ENCODE data around the gene SLIT3. TPM values are rescaled to one million over a fixed set of nuclear protein-coding genes. Genes with fewer than 3 reads are reported as not detected.

Gene SLIT3
- polyA plus RNA-seq, 1 of the 3 experiments (the other 2 are of a cell fraction) = 119 TPM

GRCh38 chr5:169063316-169063953 is 237.5 kb downstream of the SLIT3 start:
- Histone ChIP-seq H3K9me3 (no peaks in the 10 kb centered on the region), H2AFZ (ENCODE audit: low read depth) (no peak overlapping the region), H3K27ac (ENCODE audit: low read depth in 2 of 2, low read length in 1 of 2) (peak overlapping the region in 1 of 2 experiments; percentile 62; a peak in 2 of 4 replicates), H4K20me1 (ENCODE audit: insufficient read depth) (0 out of 2 replicates have a peak, but pooled peaks cover 2% of the 10 kb centered on the region), H3K9ac (no peak overlapping the region), H3K36me3 (replicated peaks in 1 of 2; ENCODE audit: control insufficient read depth in 1 of 2, insufficient read depth in 2 of 2, low read length in 1 of 2) (peaks cover 8 to 19% of the 10 kb centered on the region in 2 experiments), H3K27me3 (ENCODE audit: insufficient read depth) (no peaks in the 10 kb centered on the region), H3K79me2 (ENCODE audit: insufficient read depth) (no peaks in the 10 kb centered on the region), H3K9me2 (no peaks in the 10 kb centered on the region), H3K4me2 (peak overlapping the region; percentile 21; the same call in 1 of the 2 replicates), H3F3A (replicated peaks; ENCODE audit: insufficient read depth) (no peaks in the 10 kb centered on the region), H3K4me1 (ENCODE audit: control insufficient read depth in 1 of 2, insufficient read depth in 2 of 2, low read depth in 1 of 2, low read length in 1 of 2) (peaks cover 4 to 25% of the 10 kb centered on the region in 2 experiments; a peak in 3 of 4 replicates), H3K4me3 (ENCODE audit: low read depth in 2 of 2, low read length in 1 of 2) (no peak overlapping the region)
- ChIA-PET POLR2A (no interaction called here), CTCF (no interaction called here)
- WGBS (ENCODE audit: low lambda C conversion rate) = 91% methylated on average over 12 of the region's 12 CpGs
- TF ChIP-seq MXI1 (IDR thresholded peaks at IDR 0.05; ENCODE audit: low read depth, low read length) = no peak
- TF ChIP-seq TCF12 (IDR thresholded peaks at IDR 0.05) = no peak
- no peak for TF ChIP-seq MAX (IDR thresholded peaks at IDR 0.05; ENCODE audit: low read depth)
- TF ChIP-seq JUND (IDR thresholded peaks at IDR 0.05) = no peak
- no peak for TF ChIP-seq REST (IDR thresholded peaks at IDR 0.05; ENCODE audit: low read depth, low read length)
- no peak for TF ChIP-seq GATA2 (CRISPR knock-in tag; IDR thresholded peaks at IDR 0.05)
- TF ChIP-seq FOXM1 (IDR thresholded peaks at IDR 0.05; ENCODE audit: low read depth) = no peak
- TF ChIP-seq EP300 (IDR thresholded peaks at IDR 0.05; ENCODE audit: borderline replicate concordance in 1 of 2, low read depth in 1 of 2, low read length in 1 of 2) = no peak
- no peak for TF ChIP-seq RXRA (IDR thresholded peaks at IDR 0.05; ENCODE audit: borderline replicate concordance, low read depth)
- TF ChIP-seq TEAD4 (IDR thresholded peaks at IDR 0.05; ENCODE audit: borderline replicate concordance, insufficient read depth) = no peak
- TF ChIP-seq NRF1 (IDR thresholded peaks at IDR 0.05; ENCODE audit: low read depth, low read length) = no peak
- no peak for TF ChIP-seq TAF1 (IDR thresholded peaks at IDR 0.05; ENCODE audit: borderline replicate concordance, low read depth, low read length)
- no peak for TF ChIP-seq RFX5 (IDR thresholded peaks at IDR 0.05; ENCODE audit: low read length)
- TF ChIP-seq POLR2AphosphoS5 (IDR thresholded peaks at IDR 0.05; ENCODE audit: low read depth, low read length) = no peak
- TF ChIP-seq FOSL2 (IDR thresholded peaks at IDR 0.05; ENCODE audit: borderline replicate concordance, low read depth) = no peak
- TF ChIP-seq CTCF (IDR thresholded peaks at IDR 0.05) = no peak
- TF ChIP-seq SIN3A (IDR thresholded peaks at IDR 0.05; ENCODE audit: borderline replicate concordance, low read depth, low read length) = no peak
- DNase-seq = no peak

Data from SK-N-SH (cell line).